H7 (cell line): Measurements from ENCODE around the gene ITCH. TPM values are rescaled to one million over a fixed set of nuclear protein-coding genes. Genes with fewer than 3 reads are reported as not detected.
"Not testable (repeated sequence)": the region's sequence is repeated elsewhere in the genome, so short reads cannot be mapped to it uniquely, and the experiment has no call there.

Experiments
- DNase-seq: peaks from one replicate; pipeline ENCODE4 v3.0.0; 2012
- H3K27me3 ChIP-seq: 2 replicates; pipeline ENCODE4 v1.6.0; 2011; ENCODE audit warnings: mild to moderate bottlenecking, low read length; ENCODE audit not compliant: control insufficient read depth, insufficient read depth
- H3K36me3 ChIP-seq: replicated peaks from 2 replicates; pipeline ENCODE4 v1.5.1; 2011; ENCODE audit warnings: low read length; ENCODE audit not compliant: control insufficient read depth, insufficient read depth
- H3K4me3 ChIP-seq: 2 replicates; pipeline ENCODE4 v1.5.1; 2011; ENCODE audit warnings: low read depth, mild to moderate bottlenecking, control low read depth, low read length, moderate library complexity; ENCODE audit not compliant: insufficient read depth
- total RNA-seq: library from RNA; depleted of rRNA; stranded (reverse); fragments of >200 nt; shearing (Covaris generic); gene quantifications from 2 replicates; pipeline ENCODE4 v1.2.3, GENCODE V29; 2014

Gene ITCH
- total RNA-seq, 1 experiment from 2014 or later, result 27.5 TPM

DNA sequence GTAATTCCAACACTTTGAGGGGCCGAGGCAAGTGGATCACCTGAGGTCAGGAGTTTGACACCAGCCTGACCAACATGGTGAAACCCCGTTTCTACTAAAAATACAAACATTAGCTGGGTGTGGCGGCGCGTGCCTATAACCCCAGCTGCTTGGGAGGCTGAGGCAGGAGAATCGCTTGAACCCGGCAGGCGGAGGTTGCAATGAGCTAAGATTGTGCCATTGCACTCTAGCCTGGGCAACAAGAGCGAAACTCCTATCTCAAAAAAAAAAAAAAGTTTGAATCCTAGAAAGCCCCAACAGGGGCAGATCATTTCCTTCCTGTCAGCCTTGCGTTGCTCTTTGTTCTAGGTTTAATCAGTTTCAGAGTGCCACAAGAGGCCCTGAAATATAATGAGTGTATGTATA lies 42.2 kb downstream of the ITCH start:
- H3K4me3 ChIP-seq, H3K36me3 ChIP-seq, DNase-seq, H3K27me3 ChIP-seq: not testable (repeated sequence)

DNA sequence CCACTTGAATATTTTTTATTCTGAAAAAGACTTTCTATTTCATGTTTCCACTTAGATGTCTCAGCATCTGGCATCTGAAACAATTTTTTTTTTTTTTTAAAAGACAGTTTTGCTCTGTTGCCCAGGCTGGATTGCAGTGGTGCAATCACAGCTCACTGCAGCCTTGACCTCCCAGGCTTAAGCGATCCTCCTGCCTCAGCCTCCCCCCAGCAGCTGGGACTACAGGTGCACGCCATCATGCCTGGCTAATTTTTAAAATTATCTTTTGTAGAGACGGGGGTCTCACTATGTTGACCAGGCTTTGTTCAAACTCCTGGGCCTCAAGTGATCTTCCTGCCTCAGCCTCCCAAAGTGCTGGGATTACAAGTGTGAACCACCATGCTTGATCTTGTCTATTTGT lies 42.9 kb downstream of the ITCH start:
- not testable (repeated sequence) for H3K36me3 ChIP-seq, H3K27me3 ChIP-seq, DNase-seq, H3K4me3 ChIP-seq

DNA sequence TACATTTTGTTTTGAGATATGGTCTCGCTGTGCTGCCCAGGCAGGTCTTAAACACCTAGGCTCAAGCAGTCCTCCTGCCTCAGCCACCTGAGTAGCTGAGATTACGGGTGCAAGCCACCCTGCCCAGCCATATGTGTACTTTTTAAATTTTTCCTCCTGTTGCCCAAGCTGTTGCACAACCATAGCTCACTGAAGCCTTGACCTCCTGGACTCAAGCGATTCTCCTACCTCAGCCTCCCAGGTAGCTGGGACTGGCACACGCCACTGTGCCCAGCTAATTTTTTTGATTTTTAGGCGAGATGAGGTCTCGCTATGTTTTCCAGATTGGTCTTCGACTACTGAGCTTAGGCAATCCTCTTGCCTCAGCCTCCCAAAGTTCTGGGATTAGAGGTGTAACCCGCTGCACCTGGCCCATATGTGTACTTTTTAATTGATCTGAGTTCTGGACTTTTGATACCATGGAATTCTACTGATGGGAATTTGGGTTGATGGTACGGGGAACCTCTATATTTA lies 44.9 kb downstream of the ITCH start:
- no peak for DNase-seq
- Histone ChIP-seq H3K36me3 (peaks cover 8% of the 10 kb centered on the region), H3K27me3 (no peaks in the 10 kb centered on the region), H3K4me3 (no peak overlapping the region)

- DNase-seq, result no peak
- Histone ChIP-seq H3K36me3 (peaks cover 12% of the 10 kb centered on the region), H3K4me3 (no peak overlapping the region), H3K27me3 (no peaks in the 10 kb centered on the region)
Measured at GRCh38 chr20:34410336-34410735, 47.3 kb downstream of the ITCH start.

DNA sequence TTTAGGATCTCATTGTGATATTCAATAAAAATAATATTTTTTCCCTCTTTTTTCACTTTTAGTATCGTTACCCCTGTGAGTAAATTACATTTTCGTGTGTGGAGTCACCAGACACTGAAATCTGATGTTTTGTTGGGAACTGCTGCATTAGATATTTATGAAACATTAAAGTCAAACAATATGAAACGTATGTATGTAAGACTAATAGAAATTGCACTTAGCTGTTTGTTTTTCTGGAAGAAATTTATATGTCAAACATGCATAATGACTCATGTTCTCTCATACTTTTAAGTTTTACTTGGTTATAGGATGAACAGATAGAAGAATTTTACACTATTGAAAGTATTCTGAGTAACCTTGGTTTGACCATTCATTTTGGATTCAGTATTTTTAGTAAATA lies 49.4 kb downstream of the ITCH start:
- Histone ChIP-seq H3K27me3 (no peaks in the 10 kb centered on the region), H3K4me3 (no peak overlapping the region), H3K36me3 (peaks cover 12% of the 10 kb centered on the region)
- DNase-seq, result no peak

DNA sequence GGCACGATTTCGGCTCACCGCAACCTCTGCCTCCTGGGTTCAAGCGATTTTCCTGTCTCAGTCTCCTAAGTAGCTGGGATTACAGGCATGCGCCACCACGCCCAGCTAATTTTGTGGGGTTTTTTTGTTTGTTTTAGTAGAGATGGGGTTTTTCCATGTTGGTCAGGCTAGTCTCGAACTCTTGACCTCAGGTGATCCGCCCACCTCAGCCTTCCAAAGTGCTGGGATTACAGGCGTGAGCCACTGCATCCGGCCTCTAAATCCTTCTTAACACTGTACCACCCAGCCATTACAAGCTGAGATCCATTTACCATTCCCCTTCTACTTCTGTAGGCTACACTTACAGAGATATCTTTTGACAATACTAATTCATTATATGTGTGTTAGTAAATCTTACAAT lies 51.5 kb downstream of the ITCH start:
- H3K27me3 ChIP-seq, H3K4me3 ChIP-seq, DNase-seq: not testable (repeated sequence)
- peaks cover 10% of the 10 kb centered on the region for H3K36me3 ChIP-seq

DNA sequence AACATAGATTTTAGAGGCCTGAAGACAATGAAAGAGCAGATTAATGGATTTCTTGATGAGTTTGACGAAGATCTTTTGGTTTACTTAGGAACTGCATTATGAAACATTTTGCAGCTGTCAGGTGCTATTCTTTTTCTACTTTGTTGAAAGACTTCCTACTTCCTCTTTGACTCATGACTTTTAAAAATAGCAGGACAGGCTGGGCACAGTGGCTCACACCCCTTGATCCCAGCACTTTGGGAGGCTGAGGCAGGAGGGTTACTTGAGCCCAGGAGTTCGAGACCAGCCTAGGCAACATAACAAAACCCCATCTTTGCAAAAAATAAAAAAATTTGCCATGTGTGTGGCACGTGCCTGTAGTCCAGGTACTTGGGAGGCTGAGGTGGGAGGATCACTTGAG lies 52.0 kb downstream of the ITCH start:
- DNase-seq, result no peak
- Histone ChIP-seq H3K36me3 (peaks cover 9% of the 10 kb centered on the region), H3K27me3 (no peaks in the 10 kb centered on the region), H3K4me3 (no peak overlapping the region)

GRCh38 chr20:34420146-34420545 lies 57.1 kb downstream of the ITCH start:
- peaks cover 4% of the 10 kb centered on the region for H3K36me3 ChIP-seq
- no peaks in the 10 kb centered on the region for H3K27me3 ChIP-seq
- DNase-seq, result no peak
- H3K4me3 ChIP-seq, result no peak overlapping the region

DNA sequence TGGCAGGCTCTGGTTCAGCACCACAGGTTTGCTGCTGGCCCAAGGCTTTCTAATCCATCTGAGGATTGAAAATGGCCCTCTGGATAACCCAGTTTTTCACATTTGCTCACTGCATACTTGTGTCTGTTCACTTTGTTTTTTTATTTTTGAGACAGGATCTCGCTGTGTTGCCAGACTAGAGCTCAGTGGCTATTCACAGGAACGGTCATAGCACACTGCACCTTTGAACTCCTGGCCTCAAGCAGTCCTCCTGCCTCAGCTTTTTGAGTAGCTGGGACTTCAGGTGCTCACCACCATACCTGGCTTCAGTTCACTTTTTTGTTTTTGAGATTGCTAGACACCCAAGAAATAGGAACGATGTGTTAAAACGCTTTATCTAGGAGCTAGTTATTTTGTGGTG lies 57.9 kb downstream of the ITCH start:
- peaks cover 4% of the 10 kb centered on the region for H3K36me3 ChIP-seq
- no peak for DNase-seq
- H3K4me3 ChIP-seq, result no peak overlapping the region
- H3K27me3 ChIP-seq, result no peaks in the 10 kb centered on the region

- H3K4me3 ChIP-seq, result no peak overlapping the region
- peaks cover 7% of the 10 kb centered on the region for H3K36me3 ChIP-seq
- H3K27me3 ChIP-seq, result no peaks in the 10 kb centered on the region
- DNase-seq, result no peak
Measured at GRCh38 chr20:34421766-34422466, 58.8 kb downstream of the ITCH start.

DNA sequence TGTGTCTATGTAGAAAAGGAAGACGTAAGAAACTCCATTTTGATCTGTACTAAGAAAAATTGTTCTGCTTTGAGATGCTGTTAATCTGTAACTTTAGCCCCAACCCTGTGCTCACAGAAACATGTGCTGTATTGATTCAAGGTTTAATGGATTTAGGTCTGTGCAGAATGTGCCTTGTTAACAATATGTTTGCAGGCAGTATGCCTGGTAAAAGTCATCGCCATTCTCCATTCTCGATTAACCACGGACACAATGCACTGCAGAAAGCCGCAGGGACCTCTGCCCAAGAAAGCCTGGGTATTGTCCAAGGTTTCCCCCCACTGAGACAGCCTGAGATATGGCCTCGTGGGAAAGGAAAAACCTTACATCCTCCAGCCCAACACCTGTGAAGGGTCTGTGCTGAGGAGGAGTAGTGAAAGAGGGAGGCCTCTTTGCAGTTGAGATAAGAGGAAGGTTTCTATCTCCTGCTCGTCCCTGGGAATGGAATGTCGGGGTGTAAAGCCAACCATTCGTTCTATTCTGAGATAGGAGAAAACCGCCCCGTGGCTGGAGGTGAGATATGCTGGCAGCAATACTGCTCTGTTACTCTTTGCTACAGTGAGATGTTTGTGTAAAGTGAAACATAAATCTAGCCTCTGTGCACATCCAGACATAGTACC lies 62.1 kb downstream of the ITCH start:
- H3K36me3 ChIP-seq, DNase-seq, H3K27me3 ChIP-seq, H3K4me3 ChIP-seq: not testable (repeated sequence)

DNA sequence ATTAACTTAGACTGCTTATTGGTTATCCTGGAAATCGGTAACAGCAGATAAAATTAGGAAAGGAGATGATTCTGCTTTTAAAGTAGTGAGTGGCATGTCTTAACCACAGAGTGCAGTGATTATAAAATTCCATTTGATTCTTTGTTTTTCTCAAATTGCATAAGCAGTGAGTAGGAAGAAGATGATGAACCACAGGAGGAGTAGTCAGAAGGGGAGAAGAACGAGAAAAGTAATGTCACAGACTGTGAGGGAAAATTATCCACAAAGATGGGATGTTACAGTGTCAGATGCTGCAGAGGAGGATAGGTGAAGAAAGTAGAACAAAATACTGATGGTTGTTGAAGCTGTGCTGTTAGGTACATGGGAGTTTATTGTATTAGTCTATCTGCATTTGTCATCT lies 63.0 kb downstream of the ITCH start:
- DNase-seq, result no peak
- H3K27me3 ChIP-seq, result no peaks in the 10 kb centered on the region
- peaks cover 4% of the 10 kb centered on the region for H3K36me3 ChIP-seq
- H3K4me3 ChIP-seq, result no peak overlapping the region

DNA sequence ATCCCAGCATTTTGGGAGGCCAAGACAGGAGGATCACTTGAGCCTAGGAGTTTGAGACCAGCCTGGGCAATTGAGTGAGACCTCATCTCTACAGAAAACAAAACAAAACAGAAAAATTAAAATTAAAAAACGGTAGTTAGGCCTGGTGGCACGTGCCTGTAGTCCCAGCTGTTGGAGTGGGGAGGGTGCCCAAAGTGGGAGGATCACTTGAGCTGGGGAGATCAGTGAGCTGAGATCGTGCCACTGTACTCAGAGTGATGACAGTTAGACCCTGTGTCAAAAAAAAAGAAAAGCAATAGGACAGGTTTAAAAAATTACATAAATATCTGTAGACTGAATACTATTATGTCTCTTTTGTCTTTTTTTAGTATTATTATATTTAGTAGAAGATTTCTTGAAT lies 64.3 kb downstream of the ITCH start:
- H3K27me3 ChIP-seq, result no peaks in the 10 kb centered on the region
- no peak for DNase-seq

GRCh38 chr20:34427784-34428183 lies 64.7 kb downstream of the ITCH start:
- H3K27me3 ChIP-seq, result no peaks in the 10 kb centered on the region
- H3K36me3 ChIP-seq, result peaks cover 4% of the 10 kb centered on the region; the same call in 1 of the 2 replicates
- no peak for DNase-seq
- no peak overlapping the region for H3K4me3 ChIP-seq

More for the DNA sequence above, 64.3 kb downstream of the ITCH start:
- Histone ChIP-seq H3K36me3 (peaks cover 4% of the 10 kb centered on the region; the same call in 1 of the 2 replicates), H3K4me3 (no peak overlapping the region)

DNA sequence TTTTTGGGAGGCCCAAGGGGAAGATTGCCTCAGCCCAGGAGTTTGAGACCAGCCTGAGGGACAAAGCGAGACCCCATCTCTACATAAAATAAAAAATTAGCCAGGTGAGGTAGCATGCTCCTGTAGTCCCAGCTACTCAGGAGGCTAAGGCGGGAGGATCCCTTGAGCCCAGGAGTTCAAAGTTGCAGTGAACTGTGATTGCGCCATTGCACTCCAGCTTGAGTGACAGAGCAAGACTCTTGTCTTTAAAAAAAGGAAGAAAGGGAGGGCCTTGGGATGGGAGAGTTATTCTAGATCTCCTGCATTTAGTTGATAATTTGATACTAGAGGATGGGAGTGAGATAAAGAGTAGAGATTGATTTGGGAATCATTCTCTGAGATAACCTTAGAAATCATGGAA lies 68.1 kb downstream of the ITCH start:
- DNase-seq, result no peak
- no peak overlapping the region for H3K4me3 ChIP-seq
- no peaks in the 10 kb centered on the region for H3K27me3 ChIP-seq
- peaks cover under 1% of the 10 kb centered on the region; the same call in 1 of the 2 replicates for H3K36me3 ChIP-seq
